CD4-positive, alpha-beta T cell treated with Interleukin-2 at 100 ng/mL for 4 hours (primary cell): ENCODE measurements around the gene SRP14.
"Not testable (repeated sequence)": the region's sequence is repeated elsewhere in the genome, so short reads cannot be mapped to it uniquely, and the experiment has no call there.

Experiments
- DNase-seq: peaks from one replicate; pipeline ENCODE4 v3.0.0-alpha.2; 2020; ENCODE audit warnings: low spot score

The SRP14 gene

GRCh38 chr15:40028853-40029252 is 10.1 kb downstream of the SRP14 start:
- DNase-seq: no peak

- no peak for DNase-seq
These were observed 10.8 kb downstream of the SRP14 start for GRCh38 chr15:40028193-40028592.

GRCh38 chr15:40016224-40016865 is 22.6 kb downstream of the SRP14 start:
- no peak for DNase-seq

- no peak for DNase-seq
These were observed 24.6 kb downstream of the SRP14 start for GRCh38 chr15:40014390-40014789.

GRCh38 chr15:40013372-40013771 is 25.6 kb downstream of the SRP14 start:
- not testable (repeated sequence) for DNase-seq

GRCh38 chr15:40011303-40011702 is 27.7 kb downstream of the SRP14 start:
- no peak for DNase-seq

- DNase-seq: no peak
These were observed 28.3 kb downstream of the SRP14 start for GRCh38 chr15:40010686-40011085.

- no peak for DNase-seq
These were observed 30.8 kb downstream of the SRP14 start for GRCh38 chr15:40008061-40008765.

GRCh38 chr15:40006646-40007045 is 32.3 kb downstream of the SRP14 start:
- DNase-seq: no peak

- no peak for DNase-seq
These were observed 33.0 kb downstream of the SRP14 start for GRCh38 chr15:40006003-40006402.

- DNase-seq: no peak
These were observed 35.7 kb downstream of the SRP14 start for GRCh38 chr15:40003116-40003916.

- DNase-seq: no peak
These were observed 36.7 kb downstream of the SRP14 start for GRCh38 chr15:40002295-40002694.

- no peak for DNase-seq
These were observed 39.3 kb downstream of the SRP14 start for GRCh38 chr15:39999538-40000200.

- no peak for DNase-seq
These were observed 40.4 kb downstream of the SRP14 start for GRCh38 chr15:39998511-39999077.

- no peak for DNase-seq
These were observed 41.3 kb downstream of the SRP14 start for GRCh38 chr15:39997639-39998038.

- no peak for DNase-seq
These were observed 42.0 kb downstream of the SRP14 start for GRCh38 chr15:39997031-39997430.

- not testable (repeated sequence) for DNase-seq
These were observed 42.8 kb downstream of the SRP14 start for GRCh38 chr15:39996228-39996627.

GRCh38 chr15:39992953-39993352 is 46.0 kb downstream of the SRP14 start:
- not testable (repeated sequence) for DNase-seq

GRCh38 chr15:39990706-39991105 is 48.3 kb downstream of the SRP14 start:
- no peak for DNase-seq

- no peak for DNase-seq
These were observed 51.2 kb downstream of the SRP14 start for GRCh38 chr15:39987821-39988220.
